GM10266 (cell line): ENCODE measurements around the gene NCKAP5L.
"Not testable (repeated sequence)": the region's sequence is repeated elsewhere in the genome, so short reads cannot be mapped to it uniquely, and the experiment has no call there.

ENCODE experiments used
- DNase-seq: peaks from one replicate; pipeline ENCODE4 v3.0.0; 2012; ENCODE audit errors: extremely low spot score
- TF ChIP-seq, protein P1 (sequence below): IDR thresholded peaks from 2 replicates; pipeline ENCODE4 v1.5.1; 2012; ENCODE audit warnings: mild to moderate bottlenecking, low read depth; ENCODE audit not compliant: control insufficient read depth, insufficient read depth; ENCODE audit errors: missing control alignments

NCKAP5L gene

DNA sequence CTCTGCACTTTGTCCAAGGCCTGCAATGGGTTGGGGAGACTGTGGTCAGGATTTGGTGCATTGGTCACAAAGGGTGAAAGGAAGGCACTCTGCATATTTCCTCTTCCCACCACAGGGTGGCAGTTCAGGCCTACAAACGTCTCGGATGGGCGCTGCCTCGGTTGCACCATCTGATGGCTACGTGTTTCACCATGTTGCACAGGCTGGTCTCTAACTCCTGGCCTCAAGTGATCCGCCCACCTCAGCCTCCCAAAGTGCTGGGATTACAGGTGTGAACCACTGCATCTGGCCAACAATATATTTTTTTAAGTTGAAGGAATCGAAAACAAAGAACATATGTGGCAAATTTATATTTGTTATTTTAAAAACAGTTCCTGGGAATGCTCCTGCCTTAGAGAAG lies 51.8 kb downstream of the NCKAP5L start:
- DNase-seq = peak; percentile 75

DNA sequence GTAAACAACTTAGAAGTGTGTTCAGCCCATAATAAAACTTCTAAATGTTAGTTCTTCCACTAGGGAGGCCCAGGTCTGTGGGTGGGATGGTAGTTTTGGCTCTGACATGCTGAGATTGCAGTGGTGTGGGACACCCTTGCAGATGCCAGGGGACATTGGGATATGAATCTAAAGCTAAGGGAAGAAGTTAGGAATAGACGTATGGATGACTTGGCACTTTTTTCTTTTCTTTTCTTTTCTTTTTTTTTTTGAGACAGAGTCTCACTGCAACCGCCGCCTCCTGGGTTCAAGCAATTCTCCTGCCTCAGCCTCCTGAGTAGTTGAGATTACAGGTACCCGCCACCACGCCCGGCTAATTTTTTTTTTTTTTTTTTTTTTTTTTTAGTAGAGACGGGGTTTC lies 55.1 kb downstream of the NCKAP5L start:
- DNase-seq = not testable (repeated sequence)

More for the DNA sequence above, 51.8 kb downstream of the NCKAP5L start:
- TF ChIP-seq, protein P1, sequence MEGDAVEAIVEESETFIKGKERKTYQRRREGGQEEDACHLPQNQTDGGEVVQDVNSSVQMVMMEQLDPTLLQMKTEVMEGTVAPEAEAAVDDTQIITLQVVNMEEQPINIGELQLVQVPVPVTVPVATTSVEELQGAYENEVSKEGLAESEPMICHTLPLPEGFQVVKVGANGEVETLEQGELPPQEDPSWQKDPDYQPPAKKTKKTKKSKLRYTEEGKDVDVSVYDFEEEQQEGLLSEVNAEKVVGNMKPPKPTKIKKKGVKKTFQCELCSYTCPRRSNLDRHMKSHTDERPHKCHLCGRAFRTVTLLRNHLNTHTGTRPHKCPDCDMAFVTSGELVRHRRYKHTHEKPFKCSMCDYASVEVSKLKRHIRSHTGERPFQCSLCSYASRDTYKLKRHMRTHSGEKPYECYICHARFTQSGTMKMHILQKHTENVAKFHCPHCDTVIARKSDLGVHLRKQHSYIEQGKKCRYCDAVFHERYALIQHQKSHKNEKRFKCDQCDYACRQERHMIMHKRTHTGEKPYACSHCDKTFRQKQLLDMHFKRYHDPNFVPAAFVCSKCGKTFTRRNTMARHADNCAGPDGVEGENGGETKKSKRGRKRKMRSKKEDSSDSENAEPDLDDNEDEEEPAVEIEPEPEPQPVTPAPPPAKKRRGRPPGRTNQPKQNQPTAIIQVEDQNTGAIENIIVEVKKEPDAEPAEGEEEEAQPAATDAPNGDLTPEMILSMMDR = peak; percentile 85

- no peak for DNase-seq
- TF ChIP-seq, protein P1 = no peak
These were observed 60.9 kb downstream of the NCKAP5L start for GRCh38 chr12:49767333-49767732.

GRCh38 chr12:49766115-49766455 lies 62.1 kb downstream of the NCKAP5L start:
- no peak for DNase-seq
- TF ChIP-seq, protein P1 = no peak

- TF ChIP-seq, protein P1 = no peak
- DNase-seq = no peak
These were observed 64.1 kb downstream of the NCKAP5L start for GRCh38 chr12:49764126-49764525.

GRCh38 chr12:49763006-49763591 lies 65.1 kb downstream of the NCKAP5L start:
- TF ChIP-seq, protein P1 = peak; percentile 86
- peak; percentile 65 for DNase-seq

GRCh38 chr12:49762468-49762847 lies 65.8 kb downstream of the NCKAP5L start:
- TF ChIP-seq, protein P1 = no peak
- DNase-seq = no peak
